SK-N-SH (cell line): ENCODE data around the gene RAPH1. TPM values are rescaled to one million over a fixed set of nuclear protein-coding genes. Genes with fewer than 3 reads are reported as not detected.

ENCODE experiments used
- CTCF ChIA-PET: fragments of 300-600, 350-600 bp; formaldehyde crosslinking; extraction: SDS; loops from one replicate; lab custom pipeline; 2021; lab: Yijun Ruan, JAX
- POLR2A ChIA-PET: fragments of 350-600 bp; sonication (Branson Sonifier 250); formaldehyde crosslinking; extraction: SDS; loops from one replicate; lab custom pipeline; 2020; ENCODE audit warnings: antibody characterized with exemption, inconsistent platforms; lab: Yijun Ruan, JAX
- DNase-seq: peaks from one replicate; pipeline ENCODE4 v3.0.0; 2012
- H2AFZ ChIP-seq: fragments of 200-600 bp; sonication (generic); 2 replicates; pipeline ENCODE4 v1.8.1; 2016; ENCODE audit warnings: antibody characterized with exemption, mild to moderate bottlenecking, low read depth
- H3F3A ChIP-seq: fragments of 200-600 bp; sonication (generic); replicated peaks from 2 replicates; pipeline ENCODE3; 2016; ENCODE audit warnings: antibody characterized with exemption, mild to moderate bottlenecking; ENCODE audit not compliant: insufficient read depth
- H3K27ac ChIP-seq, 2 experiments: fragments of 200-500 bp in 1 of 2; fragments of 200-600 bp in 1 of 2; sonication (Bioruptor generic) in 1 of 2; sonication (generic), shearing (Covaris generic) in 1 of 2; 2 replicates each; pipeline versions ENCODE4 v1.5.1 to v1.6.1; 2014 to 2016; ENCODE audit warnings: low read depth in 2 of 2, inconsistent platforms in 1 of 2, low read length in 1 of 2, mild to moderate bottlenecking in 1 of 2, mixed read lengths in 1 of 2
- H3K27me3 ChIP-seq: fragments of 200-600 bp; sonication (generic), shearing (Covaris generic); 2 replicates; pipeline ENCODE4 v1.6.1; 2016; ENCODE audit warnings: mixed run types; ENCODE audit not compliant: insufficient read depth
- H3K36me3 ChIP-seq, 2 experiments: fragments of 200-500 bp in 1 of 2; fragments of 200-600 bp in 1 of 2; sonication (Bioruptor generic) in 1 of 2; sonication (generic) in 1 of 2; replicated peaks in 1 of 2; 2 replicates each; pipeline versions ENCODE3 to v1.5.1; 2014 to 2016; ENCODE audit warnings: low read length in 1 of 2, mild to moderate bottlenecking in 1 of 2; ENCODE audit not compliant: insufficient read depth in 2 of 2, control insufficient read depth in 1 of 2
- H3K4me1 ChIP-seq, 2 experiments: fragments of 200-500 bp in 1 of 2; fragments of 200-600 bp in 1 of 2; sonication (Bioruptor generic) in 1 of 2; sonication (generic), shearing (Covaris generic) in 1 of 2; 2 replicates each; pipeline versions ENCODE4 v1.5.1 to v1.6.1; 2014 to 2016; ENCODE audit warnings: low read depth in 1 of 2, low read length in 1 of 2, mixed run types in 1 of 2; ENCODE audit not compliant: insufficient read depth in 2 of 2, control insufficient read depth in 1 of 2
- H3K4me2 ChIP-seq: fragments of 200-600 bp; sonication (generic), shearing (Covaris generic); 2 replicates; pipeline ENCODE4 v1.6.1; 2017; ENCODE audit warnings: mixed run types
- H3K4me3 ChIP-seq, 2 experiments: fragments of 200-500 bp in 1 of 2; fragments of 200-600 bp in 1 of 2; sonication (Bioruptor generic) in 1 of 2; sonication (generic), shearing (Covaris generic) in 1 of 2; 2 replicates each; pipeline versions ENCODE4 v1.5.1 to v1.8.1; 2014 to 2016; ENCODE audit warnings: low read depth in 2 of 2, inconsistent platforms in 1 of 2, low read length in 1 of 2, mild to moderate bottlenecking in 1 of 2, mixed read lengths in 1 of 2, moderate library complexity in 1 of 2
- H3K79me2 ChIP-seq: fragments of 200-600 bp; sonication (generic); 2 replicates; pipeline ENCODE4 v1.8.1; 2017; ENCODE audit warnings: mild to moderate bottlenecking; ENCODE audit not compliant: insufficient read depth
- H3K9ac ChIP-seq: fragments of 200-600 bp; sonication (generic); 2 replicates; pipeline ENCODE4 v1.6.1; 2017; ENCODE audit warnings: mixed run types
- H3K9me2 ChIP-seq: fragments of 200-600 bp; sonication (generic); 2 replicates; pipeline ENCODE4 v1.6.1; 2017; ENCODE audit warnings: mixed run types
- H3K9me3 ChIP-seq: fragments of 200-600 bp; sonication (generic); 2 replicates; pipeline ENCODE4 v1.6.1; 2017; ENCODE audit warnings: mixed run types, mild to moderate bottlenecking, moderate library complexity
- H4K20me1 ChIP-seq: fragments of 200-600 bp; sonication (generic); 2 replicates; pipeline ENCODE4 v1.6.1; 2017; ENCODE audit warnings: mild to moderate bottlenecking, mixed run types; ENCODE audit not compliant: insufficient read depth
- CHD2 ChIP-seq: fragments of 150-350 bp; IDR thresholded peaks from 2 replicates; pipeline ENCODE4 v1.6.1; 2018; ENCODE audit warnings: low read length; ENCODE audit not compliant: partially characterized antibody
- ELF1 ChIP-seq: IDR thresholded peaks from 2 replicates; pipeline ENCODE4 v1.4.0; 2012
- EZH2phosphoT487 ChIP-seq: fragments of 200-600 bp; sonication (generic); IDR thresholded peaks from 2 replicates; pipeline ENCODE4 v1.6.1; 2017; ENCODE audit warnings: low read depth, mixed run types, mild to moderate bottlenecking, antibody characterized with exemption, moderate library complexity, borderline replicate concordance
- FOSL2 ChIP-seq: IDR thresholded peaks from 2 replicates; pipeline ENCODE4 v1.4.0; 2012; ENCODE audit warnings: low read depth, mild to moderate bottlenecking, moderate library complexity, borderline replicate concordance
- FOXM1 ChIP-seq: IDR thresholded peaks from 2 replicates; pipeline ENCODE4 v1.4.0; 2012; ENCODE audit warnings: low read depth, mild to moderate bottlenecking
- GATA2 ChIP-seq: sonication (generic); formaldehyde crosslinking; IDR thresholded peaks from 2 replicates; pipeline ENCODE4 v1.5.0; 2020; ENCODE audit warnings: mild to moderate bottlenecking, missing genetic modification reagents
- JUND ChIP-seq: IDR thresholded peaks from 2 replicates; pipeline ENCODE4 v1.4.0; 2012
- MAX ChIP-seq: IDR thresholded peaks from 2 replicates; pipeline ENCODE4 v1.4.0; 2012; ENCODE audit warnings: low read depth
- MEF2A ChIP-seq: IDR thresholded peaks from 2 replicates; pipeline ENCODE4 v1.4.0; 2012; ENCODE audit warnings: low read depth, borderline replicate concordance
- MXI1 ChIP-seq: IDR thresholded peaks from 2 replicates; pipeline ENCODE4 v1.6.1; 2012; ENCODE audit warnings: mild to moderate bottlenecking, low read depth, low read length, improper control_type of control experiment
- POLR2AphosphoS5 ChIP-seq: IDR thresholded peaks from 2 replicates; pipeline ENCODE4 v1.6.1; 2012; ENCODE audit warnings: low read depth, low read length
- RAD21 ChIP-seq: IDR thresholded peaks from 2 replicates; pipeline ENCODE4 v1.6.1; 2012; ENCODE audit warnings: mild to moderate bottlenecking, low read length
- RCOR1 ChIP-seq: fragments of 150-350 bp; IDR thresholded peaks from 2 replicates; pipeline ENCODE4 v1.6.1; 2017; ENCODE audit warnings: antibody characterized with exemption, low read length
- RFX5 ChIP-seq: IDR thresholded peaks from 2 replicates; pipeline ENCODE4 v1.6.1; 2012; ENCODE audit warnings: mild to moderate bottlenecking, improper control_type of control experiment, low read length
- TAF1 ChIP-seq: IDR thresholded peaks from 2 replicates; pipeline ENCODE4 v1.6.1; 2012; ENCODE audit warnings: low read depth, mild to moderate bottlenecking, low read length, moderate library complexity, borderline replicate concordance
- TEAD4 ChIP-seq: IDR thresholded peaks from 2 replicates; pipeline ENCODE4 v1.4.0; 2012; ENCODE audit warnings: mild to moderate bottlenecking, borderline replicate concordance; ENCODE audit not compliant: insufficient read depth
- USF1 ChIP-seq: IDR thresholded peaks from 2 replicates; pipeline ENCODE4 v1.4.0; 2012; ENCODE audit warnings: low read depth, borderline replicate concordance
- YY1 ChIP-seq: IDR thresholded peaks from 2 replicates; pipeline ENCODE4 v1.4.0; 2012; ENCODE audit warnings: low read depth, mild to moderate bottlenecking
- WGBS: methylation state at CpG from one replicate; pipeline ENCODE4 v1.1.6; 2017; ENCODE audit warnings: low lambda C conversion rate; 5-methylcytosine and 5-hydroxymethylcytosine counted together
- polyA plus RNA-seq, 3 experiments: library from polyadenylated mRNA; depleted of rRNA; stranded (reverse); fragments of >200 nt; gene quantifications; 2 replicates each; pipeline ENCODE4 v1.2.3, GENCODE V29; 2012

The RAPH1 gene
- polyA plus RNA-seq, 1 of the 3 experiments (the other 2 are of a cell fraction) = 6.7 TPM

- H3K9me3 ChIP-seq = no peaks in the 10 kb centered on the region
Measured at GRCh38 chr2:203436496-203436895, 98.6 kb downstream of the RAPH1 start.

GRCh38 chr2:203432811-203433210, 102.3 kb downstream of the RAPH1 start:
- no peak overlapping the region; a peak in 1 of 4 replicates for H3K27ac ChIP-seq
- no peak overlapping the region for H3K9ac ChIP-seq

More at GRCh38 chr2:203436496-203436895, 98.6 kb downstream of the RAPH1 start:
- H3K27ac ChIP-seq = no peak overlapping the region; a peak in 1 of 4 replicates
- CTCF ChIA-PET = no interaction called here
- 100% methylated on average over 2 of the region's 2 CpGs for WGBS
- H3K36me3 ChIP-seq = peaks cover 52 to 73% of the 10 kb centered on the region in 2 experiments
- DNase-seq = no peak
- H3K4me1 ChIP-seq = peaks cover 0 to 3% of the 10 kb centered on the region in 2 experiments; a peak in 2 of 4 replicates
- no peak overlapping the region for H3K4me2 ChIP-seq
- POLR2A ChIA-PET = no interaction called here
- H3F3A ChIP-seq = peaks cover 12% of the 10 kb centered on the region
- H3K4me3 ChIP-seq = no peak overlapping the region
- peaks cover 59% of the 10 kb centered on the region for H3K79me2 ChIP-seq
- no peak overlapping the region for H2AFZ ChIP-seq
- no peaks in the 10 kb centered on the region for H3K9me2 ChIP-seq
- H3K27me3 ChIP-seq = no peaks in the 10 kb centered on the region
- H3K9ac ChIP-seq = no peak overlapping the region
- peaks cover 12% of the 10 kb centered on the region; the same call in 1 of the 2 replicates for H4K20me1 ChIP-seq
- no peak for TF ChIP-seq ELF1
- TF ChIP-seq TEAD4 = no peak
- TF ChIP-seq CHD2 = no peak
- no peak for TF ChIP-seq JUND
- no peak for TF ChIP-seq TAF1
- no peak for TF ChIP-seq GATA2
- no peak for TF ChIP-seq POLR2AphosphoS5
- no peak for TF ChIP-seq MEF2A
- TF ChIP-seq MXI1 = no peak
- TF ChIP-seq RCOR1 = no peak
- no peak for TF ChIP-seq FOXM1
- no peak for TF ChIP-seq USF1
- no peak for TF ChIP-seq RFX5
- TF ChIP-seq MAX = no peak
- no peak for TF ChIP-seq EZH2phosphoT487
- TF ChIP-seq RAD21 = no peak
- TF ChIP-seq FOSL2 = no peak
- no peak for TF ChIP-seq YY1

More at GRCh38 chr2:203432811-203433210, 102.3 kb downstream of the RAPH1 start:
- POLR2A ChIA-PET = no interaction called here
- no peak for TF ChIP-seq MAX
- peak; percentile 45; the same call in 1 of the 2 replicates for TF ChIP-seq MXI1
- TF ChIP-seq, all 33 proteins: peak for 1
- H3K4me3 ChIP-seq = no peak overlapping the region
- peaks cover 66% of the 10 kb centered on the region in 2 experiments for H3K36me3 ChIP-seq
- no peaks in the 10 kb centered on the region for H3K9me3 ChIP-seq
- CTCF ChIA-PET = no interaction called here
- H4K20me1 ChIP-seq = peaks cover 5% of the 10 kb centered on the region; the same call in 1 of the 2 replicates
- DNase-seq = no peak
- no peaks in the 10 kb centered on the region for H3K27me3 ChIP-seq
- no peak overlapping the region for H2AFZ ChIP-seq
- peaks cover 0 to 3% of the 10 kb centered on the region in 2 experiments; a peak in 2 of 4 replicates for H3K4me1 ChIP-seq
- no peak overlapping the region for H3K4me2 ChIP-seq
- no peaks in the 10 kb centered on the region for H3K9me2 ChIP-seq
- peaks cover 28% of the 10 kb centered on the region for H3F3A ChIP-seq
- peaks cover 50% of the 10 kb centered on the region; the same call in 1 of the 2 replicates for H3K79me2 ChIP-seq
- WGBS = 72% methylated on average over 6 of the region's 6 CpGs
